Myocyte (in vitro differentiated cells): ENCODE measurements around the gene BCO2. TPM values are rescaled to one million over a fixed set of nuclear protein-coding genes. Genes with fewer than 3 reads are reported as not detected.
"Not testable (repeated sequence)": the region's sequence is repeated elsewhere in the genome, so short reads cannot be mapped to it uniquely, and the experiment has no call there.

Source experiments
- DNase-seq: peaks from one replicate; pipeline ENCODE4 v3.0.0-alpha.2; 2012; ENCODE audit warnings: low read depth
- polyA plus RNA-seq: library from polyadenylated mRNA; unstranded; fragments of >200 nt; gene quantifications from one replicate; pipeline ENCODE4 v1.2.1, GENCODE V29; 2012; ENCODE audit warnings: missing spikeins
- total RNA-seq: library from RNA; depleted of rRNA; stranded (reverse); fragments of >200 nt; gene quantifications from 2 replicates; pipeline ENCODE4 v1.2.3, GENCODE V29; 2014

The BCO2 gene
- total RNA-seq: 0.80 and 0.99 TPM in 2 replicates
- polyA plus RNA-seq: 0.40 TPM

- DNase-seq: peak; percentile 77
These were observed at the start of gene BCO2 for GRCh38 chr11:112174789-112175598. TSS of gene BCO2 (plus strand) at chr11:112175512. CDS start at chr11:112175602, 90 bp downstream.

- no peak for DNase-seq
These were observed 48.3 kb upstream of the BCO2 start for GRCh38 chr11:112127056-112127455.

- peak; percentile 87 for DNase-seq
These were observed 46.7 kb upstream of the BCO2 start for GRCh38 chr11:112128483-112129121.

GRCh38 chr11:112129656-112130055, 45.7 kb upstream of the BCO2 start:
- DNase-seq: no peak

- DNase-seq: peak; percentile 67
These were observed 42.6 kb upstream of the BCO2 start for GRCh38 chr11:112132737-112133136.

GRCh38 chr11:112134473-112134872, 40.8 kb upstream of the BCO2 start:
- DNase-seq: no peak

- DNase-seq: no peak
These were observed 31.7 kb upstream of the BCO2 start for GRCh38 chr11:112143597-112143996.

GRCh38 chr11:112150517-112150916, 24.8 kb upstream of the BCO2 start:
- DNase-seq: no peak

GRCh38 chr11:112156153-112156955, 19.0 kb upstream of the BCO2 start:
- no peak for DNase-seq

- peak; percentile 89 for DNase-seq
These were observed 18.2 kb upstream of the BCO2 start for GRCh38 chr11:112156956-112157766.

- DNase-seq: no peak
These were observed 15.9 kb upstream of the BCO2 start for GRCh38 chr11:112159098-112160065.

GRCh38 chr11:112160091-112160848, 15.0 kb upstream of the BCO2 start:
- DNase-seq: no peak

- no peak for DNase-seq
These were observed 14.3 kb upstream of the BCO2 start for GRCh38 chr11:112161012-112161411.

GRCh38 chr11:112162200-112162599, 13.1 kb upstream of the BCO2 start:
- DNase-seq: not testable (repeated sequence)

- DNase-seq: no peak
These were observed 12.4 kb upstream of the BCO2 start for GRCh38 chr11:112162761-112163546.

- no peak for DNase-seq
These were observed 11.2 kb upstream of the BCO2 start, which contains the start of gene IL18 for GRCh38 chr11:112163875-112164685. TSS of gene IL18 (minus strand) at chr11:112164094. CDS start at chr11:112155053, 9,041 bp downstream.

- no peak for DNase-seq
These were observed 10.3 kb upstream of the BCO2 start for GRCh38 chr11:112165049-112165448.
